GM13976 (cell line): ENCODE data around the gene FBXO7.

Experiments
- DNase-seq: peaks from one replicate; pipeline ENCODE4 v3.0.0; 2012; ENCODE audit warnings: low spot score
- in situ Hi-C: fragments of 300-500 bp; cut with MboI; formaldehyde crosslinking; loops from one replicate; pipeline ENCODE4 v1.12.0; 2022; ENCODE audit warnings: low sequenced_read_pairs, mixed read lengths, inconsistent platforms; ENCODE audit not compliant: unreplicated experiment
- TF ChIP-seq, protein P1 (sequence below): IDR thresholded peaks from 2 replicates; pipeline ENCODE4 v1.5.1; 2012; ENCODE audit warnings: borderline replicate concordance, mild to moderate bottlenecking; ENCODE audit not compliant: insufficient read depth; ENCODE audit errors: extremely low read depth, missing control alignments, control extremely low read depth

Gene FBXO7

DNA sequence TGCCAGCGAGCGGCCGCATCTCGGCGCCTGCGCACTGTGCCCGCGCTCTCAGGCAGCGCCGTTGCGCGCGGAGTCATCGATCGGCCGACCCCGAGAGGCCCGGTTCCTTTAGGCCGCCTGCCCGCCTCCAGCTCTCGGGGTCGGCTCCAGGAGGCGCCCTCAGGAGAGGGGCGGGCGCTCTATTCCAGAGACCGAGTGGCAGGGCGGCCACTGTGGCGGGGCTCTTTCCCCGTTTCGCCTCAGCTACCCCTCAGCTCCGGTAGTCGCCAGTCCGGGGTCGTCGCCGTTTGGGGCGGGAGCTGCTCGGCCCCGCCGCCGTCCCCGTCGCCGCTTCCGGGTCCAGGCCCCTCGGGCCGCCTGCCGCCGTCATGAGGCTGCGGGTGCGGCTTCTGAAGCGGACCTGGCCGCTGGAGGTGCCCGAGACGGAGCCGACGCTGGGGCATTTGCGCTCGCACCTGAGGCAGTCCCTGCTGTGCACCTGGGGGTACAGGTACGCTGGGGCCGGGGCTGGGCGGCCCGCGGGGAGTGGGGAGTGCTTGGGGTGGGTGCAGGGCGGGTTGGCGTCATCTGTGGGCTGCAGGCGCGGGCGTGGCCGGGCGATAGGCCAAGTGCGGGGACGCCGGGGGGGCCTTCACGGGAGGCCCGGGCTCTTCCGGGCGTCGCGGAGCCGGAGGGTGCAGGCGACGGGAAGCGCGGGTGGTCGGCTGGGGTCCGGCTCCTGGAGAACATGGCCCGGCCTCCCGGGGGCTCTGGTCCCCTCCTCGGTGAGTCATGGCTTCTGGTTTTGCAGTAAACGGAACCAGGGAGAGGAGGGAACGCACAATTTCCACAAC, at the start of gene FBXO7:
Gene FBXO7, plus strand, starts transcription at position 177 of the 833 bp plus-strand sequence. Its CDS starts 192 bp downstream, at position 369.
- TF ChIP-seq, protein P1, sequence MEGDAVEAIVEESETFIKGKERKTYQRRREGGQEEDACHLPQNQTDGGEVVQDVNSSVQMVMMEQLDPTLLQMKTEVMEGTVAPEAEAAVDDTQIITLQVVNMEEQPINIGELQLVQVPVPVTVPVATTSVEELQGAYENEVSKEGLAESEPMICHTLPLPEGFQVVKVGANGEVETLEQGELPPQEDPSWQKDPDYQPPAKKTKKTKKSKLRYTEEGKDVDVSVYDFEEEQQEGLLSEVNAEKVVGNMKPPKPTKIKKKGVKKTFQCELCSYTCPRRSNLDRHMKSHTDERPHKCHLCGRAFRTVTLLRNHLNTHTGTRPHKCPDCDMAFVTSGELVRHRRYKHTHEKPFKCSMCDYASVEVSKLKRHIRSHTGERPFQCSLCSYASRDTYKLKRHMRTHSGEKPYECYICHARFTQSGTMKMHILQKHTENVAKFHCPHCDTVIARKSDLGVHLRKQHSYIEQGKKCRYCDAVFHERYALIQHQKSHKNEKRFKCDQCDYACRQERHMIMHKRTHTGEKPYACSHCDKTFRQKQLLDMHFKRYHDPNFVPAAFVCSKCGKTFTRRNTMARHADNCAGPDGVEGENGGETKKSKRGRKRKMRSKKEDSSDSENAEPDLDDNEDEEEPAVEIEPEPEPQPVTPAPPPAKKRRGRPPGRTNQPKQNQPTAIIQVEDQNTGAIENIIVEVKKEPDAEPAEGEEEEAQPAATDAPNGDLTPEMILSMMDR, result peak; percentile 19
- in situ Hi-C loops, result no loop called here
- peak; percentile 92 for DNase-seq

DNA sequence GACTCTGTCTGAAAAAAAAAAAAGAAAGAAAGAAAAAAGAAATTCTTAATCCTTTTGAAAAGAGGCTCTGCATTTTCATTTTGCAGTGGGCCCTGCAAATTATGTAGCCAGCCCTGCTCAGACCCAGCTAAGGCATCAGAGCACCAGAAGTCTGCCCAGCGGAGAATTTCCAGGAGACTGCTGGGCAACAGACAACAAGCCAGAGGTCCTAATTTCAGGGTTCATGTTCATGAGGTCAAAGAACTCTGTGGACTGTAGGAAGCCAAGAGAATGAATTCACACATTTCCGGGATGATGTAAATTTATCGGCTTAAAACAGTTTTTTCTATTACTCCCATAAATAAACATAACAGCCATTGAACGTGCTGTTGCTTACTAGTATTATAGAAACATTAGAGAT, 47.7 kb upstream of the FBXO7 start:
- in situ Hi-C loops, result no loop called here
- DNase-seq, result no peak
- TF ChIP-seq, protein P1, result no peak

DNA sequence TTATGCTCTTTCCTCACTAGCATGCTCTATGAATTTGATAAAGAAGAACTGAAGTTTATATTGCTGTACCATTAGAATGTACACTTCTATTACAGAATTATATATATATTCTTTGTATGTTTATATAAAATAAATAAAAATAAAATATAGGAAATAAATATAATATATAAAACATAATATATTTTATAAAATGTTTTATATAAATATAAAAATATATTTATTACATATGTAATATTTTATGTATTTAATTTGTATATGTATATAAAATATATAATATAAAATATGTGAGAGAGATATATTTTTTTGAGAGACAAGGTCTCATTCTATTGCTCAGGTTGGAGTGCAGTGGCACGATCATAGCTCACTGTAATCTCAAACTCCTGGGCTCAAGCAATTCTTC, 44.3 kb upstream of the FBXO7 start:
- in situ Hi-C loops, result no loop called here

DNA sequence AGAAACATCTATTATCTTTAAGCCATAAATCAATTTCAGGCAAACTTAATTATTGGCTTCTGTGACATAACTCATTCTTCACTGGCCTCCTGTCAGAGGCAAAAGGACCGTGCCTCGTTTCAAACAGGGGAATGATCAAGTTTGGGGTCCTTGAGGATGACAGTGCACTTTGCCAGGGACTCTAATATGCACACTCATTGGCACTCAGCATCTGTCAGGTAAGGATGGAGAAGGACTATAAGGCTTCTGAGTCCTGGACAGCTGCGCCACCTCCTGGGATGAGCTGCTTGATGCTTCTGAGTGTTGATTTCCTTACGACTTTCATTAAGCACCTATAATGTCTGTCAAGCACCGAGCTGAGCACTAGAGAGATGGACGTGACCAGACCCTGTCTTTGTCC, 30.5 kb upstream of the FBXO7 start:
- in situ Hi-C loops, result no loop called here
- TF ChIP-seq, protein P1, result peak; percentile 23
- DNase-seq, result peak; percentile 49

More for the DNA sequence above, 44.3 kb upstream of the FBXO7 start:
- DNase-seq, result no peak
- TF ChIP-seq, protein P1, result no peak

DNA sequence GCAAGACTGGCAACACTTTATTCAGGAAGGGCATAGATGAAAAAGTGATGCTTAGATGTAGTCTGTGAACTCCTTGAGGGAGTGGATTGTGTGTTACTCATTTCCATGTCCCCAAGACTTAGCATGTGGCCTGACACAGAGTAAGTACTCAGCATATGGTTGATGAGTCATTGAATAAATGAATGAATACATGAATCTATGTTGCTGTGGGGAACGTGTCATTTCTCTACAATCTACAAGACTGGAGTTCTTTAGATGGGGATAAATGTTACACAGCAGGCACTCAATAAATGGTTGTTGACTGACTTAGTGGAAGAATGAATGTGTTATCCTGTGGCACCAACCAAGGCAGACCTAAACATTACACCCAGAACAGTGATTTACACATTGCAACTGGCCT, 28.3 kb upstream of the FBXO7 start:
- in situ Hi-C loops, result no loop called here
- TF ChIP-seq, protein P1, result no peak
- no peak for DNase-seq

DNA sequence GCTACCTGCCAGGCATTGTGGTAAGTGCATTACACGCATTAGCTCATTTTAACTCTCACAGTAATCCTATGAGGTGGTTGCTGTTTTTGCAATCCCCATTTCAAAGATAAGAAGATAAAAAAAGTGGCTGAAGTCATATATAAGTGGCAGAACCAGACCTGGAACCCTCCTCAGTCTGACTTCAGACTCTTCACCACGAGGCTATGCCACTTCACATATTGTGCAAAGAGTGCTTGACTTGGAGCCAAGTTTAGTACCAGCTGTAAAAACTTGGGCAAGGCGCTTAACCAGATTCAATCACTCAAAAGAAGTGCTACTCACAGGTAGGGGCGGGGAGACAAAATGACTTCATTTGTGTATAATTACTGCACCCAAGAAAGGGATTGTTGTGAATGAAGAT, 25.6 kb upstream of the FBXO7 start:
- no peak for DNase-seq
- in situ Hi-C loops, result no loop called here
- TF ChIP-seq, protein P1, result no peak
